ENCODE data around the gene IL23R.
A peak's percentile ranks its signal among the peaks of the same experiment; 100 is the strongest.

DNA sequence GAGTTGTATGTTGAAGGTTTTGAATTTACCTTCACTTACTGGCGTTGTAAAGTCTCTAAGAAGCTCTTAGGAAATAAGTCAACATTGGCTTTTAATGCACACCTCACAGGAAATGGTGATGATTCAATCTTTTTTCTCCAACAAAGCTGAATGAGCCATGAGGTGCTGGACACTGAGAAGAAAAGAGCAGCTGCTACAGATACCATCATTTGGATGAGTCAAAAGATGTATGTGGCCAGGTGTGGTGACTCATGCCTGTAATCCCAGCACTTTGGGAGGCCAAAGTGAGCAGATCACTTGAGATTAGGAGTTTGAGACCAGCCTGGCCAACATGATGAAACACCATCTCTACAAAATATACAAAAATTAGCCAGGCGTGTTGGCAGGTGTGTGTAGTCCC is 3.3 kb upstream of the IL23R start:
- TF ChIP-seq CTCF (IDR thresholded peaks at IDR 0.05 in 2 of 3, conservative IDR thresholded peaks at IDR 0.05 in 1 of 3; ENCODE audit: borderline replicate concordance in 1 of 3, insufficient read depth in 1 of 3, low read depth in 2 of 3, low read length in 2 of 3) (no peak), RAD21 (IDR thresholded peaks at IDR 0.05; ENCODE audit: low read depth) (0 out of 2 replicates have a peak, but pooled peaks have one; percentile 11), ZBTB33 (IDR thresholded peaks at IDR 0.05; ENCODE audit: extremely low read depth, insufficient replicate concordance, low read length) (no peak), SP1 (IDR thresholded peaks at IDR 0.05; ENCODE audit: low read depth) (peak; percentile 71)

All from HCT116 (cell line).